NCI-H460 (cell line): ENCODE results near the gene PSRC1. TPM values are rescaled to one million over a fixed set of nuclear protein-coding genes. Genes with fewer than 3 reads are reported as not detected.
A peak's percentile ranks its signal among the peaks of the same experiment; 100 is the strongest.
"Not testable (repeated sequence)": the region's sequence is repeated elsewhere in the genome, so short reads cannot be mapped to it uniquely, and the experiment has no call there.

Experiments used
- DNase-seq: peaks from one replicate; pipeline ENCODE4 v3.0.0-alpha.2; 2016; ENCODE audit warnings: low read depth; ENCODE audit errors: extremely low read depth
- total RNA-seq: library from RNA; depleted of rRNA; stranded (reverse); fragments of >200 nt; shearing (Covaris generic); gene quantifications from 2 replicates; pipeline ENCODE4 v1.2.3, GENCODE V29; 2014

Gene PSRC1
- total RNA-seq, 1 experiment from 2014 or later = 28.0 TPM

DNA sequence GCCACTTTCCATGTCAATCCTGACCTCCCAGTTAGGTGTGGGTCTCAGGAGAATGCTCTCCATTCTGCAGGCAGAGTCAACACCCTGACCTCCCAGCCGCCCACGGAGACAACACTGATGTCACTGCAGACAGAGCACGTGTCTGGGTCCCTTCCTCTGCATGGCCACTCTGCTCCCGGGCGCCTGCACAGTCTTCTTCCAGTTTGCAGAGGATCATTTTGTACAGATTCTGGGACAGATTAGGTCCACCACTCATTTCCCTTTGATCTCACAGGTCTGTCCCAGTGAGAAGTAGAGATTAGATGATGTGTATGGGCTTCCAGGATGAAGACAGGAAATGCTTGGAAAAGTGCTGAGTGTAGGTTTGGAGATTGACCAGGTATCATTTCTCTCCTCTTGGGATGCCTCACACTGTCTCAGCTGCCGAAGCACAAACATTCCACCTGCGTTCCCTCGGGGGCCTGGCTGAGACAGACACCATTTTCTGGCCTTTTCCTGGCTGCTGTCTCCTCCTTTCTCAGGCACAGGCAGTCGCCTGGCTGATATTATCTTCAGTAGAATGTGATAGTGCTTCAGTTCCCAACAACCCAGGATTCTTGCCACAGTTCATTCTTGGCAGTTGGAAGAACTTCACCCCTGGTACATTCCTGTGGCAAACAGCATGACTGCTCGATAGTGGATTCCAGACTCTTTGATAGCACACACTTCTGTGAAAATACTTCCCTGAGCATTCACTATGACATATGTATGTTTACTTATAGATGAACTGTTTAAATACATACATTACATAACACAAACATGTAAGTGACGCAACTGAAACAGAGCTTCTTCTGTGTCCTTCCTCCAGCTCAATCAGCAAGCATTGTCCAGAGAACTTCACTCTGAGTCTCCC is 16.0 kb upstream of the PSRC1 start:
- DNase-seq = no peak

DNA sequence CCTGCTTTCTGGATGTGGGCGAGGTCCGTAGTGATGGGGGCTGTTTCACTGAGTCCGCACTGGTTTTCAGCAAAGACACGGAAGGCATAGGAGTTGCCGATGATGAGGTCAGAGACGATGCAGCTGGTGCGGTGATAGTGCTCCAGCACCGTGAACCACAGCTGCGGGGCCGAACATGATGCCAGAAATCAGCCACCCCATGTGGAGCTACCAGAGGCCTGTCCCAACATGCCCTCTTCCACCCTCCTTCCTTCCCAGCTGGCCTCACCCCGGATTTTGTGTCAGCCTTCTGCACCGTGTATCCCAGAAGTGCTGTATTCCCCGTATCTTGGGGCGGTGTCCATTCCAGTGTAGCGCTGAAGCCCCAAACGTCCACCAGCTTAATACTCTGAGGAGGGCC is 13.8 kb upstream of the PSRC1 start:
- DNase-seq = no peak

DNA sequence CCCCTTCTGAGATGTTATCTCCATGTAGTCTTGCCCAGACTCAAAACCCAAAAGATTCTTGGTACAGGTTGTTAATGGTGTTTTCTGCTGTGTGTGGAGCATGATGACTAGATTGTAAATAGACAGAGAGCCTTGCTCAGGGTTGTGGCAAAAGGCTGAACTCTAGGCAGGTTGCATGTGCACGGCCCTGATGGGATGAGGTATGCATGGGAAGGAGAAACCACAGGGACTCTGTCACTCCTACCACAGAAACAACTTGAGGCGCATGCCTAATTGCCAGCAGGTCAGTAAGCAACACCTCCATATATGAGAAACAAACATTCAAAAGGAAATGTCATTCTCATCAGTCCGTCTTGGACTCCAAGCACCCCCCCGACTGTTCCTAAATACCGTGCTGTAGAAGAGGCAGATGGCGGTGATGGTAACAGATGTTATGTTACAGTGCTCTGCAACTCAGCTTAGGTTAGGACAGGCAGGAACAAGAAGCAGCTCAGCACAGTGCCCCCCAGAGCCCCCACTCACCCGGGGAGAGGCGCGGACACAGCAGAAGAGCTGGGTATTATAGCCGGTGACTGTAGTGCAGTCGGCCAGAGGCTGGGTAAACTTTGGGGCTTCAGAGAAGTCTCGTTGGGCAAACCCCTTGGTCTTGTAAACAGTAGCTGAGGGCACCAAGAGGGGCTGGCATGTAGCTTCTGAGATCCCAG is 12.9 kb upstream of the PSRC1 start:
- no peak for DNase-seq

DNA sequence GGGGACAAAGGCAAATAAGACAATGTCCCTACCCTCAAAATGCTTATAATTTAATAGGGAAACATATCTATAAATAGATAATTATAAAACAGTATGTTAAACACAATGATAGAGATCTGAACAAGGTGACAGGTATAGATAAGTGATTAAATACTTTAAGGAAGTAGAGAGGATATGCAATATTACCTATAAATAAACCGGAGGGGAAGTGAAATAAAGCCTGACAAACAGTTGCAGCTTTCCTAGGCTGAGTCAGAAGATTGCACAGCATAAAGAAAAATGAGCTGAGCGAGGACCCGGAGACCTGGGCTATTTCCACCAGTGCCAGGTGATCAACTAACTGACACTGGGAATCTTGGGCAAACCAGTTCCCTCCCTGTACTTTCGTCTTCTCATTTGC is 11.5 kb upstream of the PSRC1 start:
- no peak for DNase-seq

- no peak for DNase-seq
Measured at GRCh38 chr1:109293026-109293425, 10.1 kb upstream of the PSRC1 start.

- DNase-seq = no peak
Measured at GRCh38 chr1:109292364-109292763, 9.4 kb upstream of the PSRC1 start.

- no peak for DNase-seq
Measured at GRCh38 chr1:109290998-109291397, 8.1 kb upstream of the PSRC1 start.

GRCh38 chr1:109290137-109290536 is 7.2 kb upstream of the PSRC1 start:
- no peak for DNase-seq

DNA sequence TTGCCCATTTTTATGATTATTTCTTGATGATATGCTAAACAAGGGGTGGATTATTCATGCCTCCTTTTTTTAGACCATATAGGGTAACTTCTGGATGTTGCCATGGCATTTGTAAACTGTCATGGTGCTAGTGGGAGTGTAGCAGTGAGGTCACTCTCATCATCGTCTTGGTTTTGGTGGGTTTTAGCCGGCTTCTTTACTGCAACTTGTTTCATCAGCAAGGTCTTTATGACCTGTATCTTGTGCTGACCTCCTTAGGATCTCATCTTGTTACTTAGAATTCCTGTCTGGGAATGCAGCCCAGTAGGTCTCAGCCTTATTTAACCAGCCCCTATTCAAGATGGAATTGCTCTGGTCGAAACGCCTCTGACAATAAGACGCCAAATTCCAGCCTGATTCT is 3.8 kb upstream of the PSRC1 start:
- not testable (repeated sequence) for DNase-seq

- no peak for DNase-seq
Measured at GRCh38 chr1:109283748-109284600, 1.0 kb upstream of the PSRC1 start.

DNA sequence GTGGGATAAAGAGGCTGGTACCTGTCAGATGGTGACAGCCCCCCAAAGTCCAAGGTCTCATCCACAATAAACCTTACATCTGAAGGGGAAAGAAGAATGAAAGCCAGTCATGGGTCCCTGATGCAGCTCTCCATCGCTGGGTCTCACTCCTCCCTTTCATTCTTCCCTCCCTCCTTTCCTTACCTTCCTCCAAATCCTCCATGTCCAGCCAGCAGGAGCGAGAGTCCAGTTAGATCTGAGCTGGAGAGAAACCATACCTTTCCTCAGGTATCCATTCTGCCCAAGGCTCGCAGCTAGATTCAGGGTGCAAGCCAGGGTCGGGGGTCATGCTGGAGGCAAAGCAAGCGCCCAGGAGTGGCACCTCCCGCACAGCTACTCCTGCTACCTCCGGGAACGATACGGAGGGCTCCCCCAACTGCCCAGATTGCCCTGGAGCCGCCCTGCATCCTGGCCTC is 421 bp downstream of the PSRC1 start:
- DNase-seq = no peak

DNA sequence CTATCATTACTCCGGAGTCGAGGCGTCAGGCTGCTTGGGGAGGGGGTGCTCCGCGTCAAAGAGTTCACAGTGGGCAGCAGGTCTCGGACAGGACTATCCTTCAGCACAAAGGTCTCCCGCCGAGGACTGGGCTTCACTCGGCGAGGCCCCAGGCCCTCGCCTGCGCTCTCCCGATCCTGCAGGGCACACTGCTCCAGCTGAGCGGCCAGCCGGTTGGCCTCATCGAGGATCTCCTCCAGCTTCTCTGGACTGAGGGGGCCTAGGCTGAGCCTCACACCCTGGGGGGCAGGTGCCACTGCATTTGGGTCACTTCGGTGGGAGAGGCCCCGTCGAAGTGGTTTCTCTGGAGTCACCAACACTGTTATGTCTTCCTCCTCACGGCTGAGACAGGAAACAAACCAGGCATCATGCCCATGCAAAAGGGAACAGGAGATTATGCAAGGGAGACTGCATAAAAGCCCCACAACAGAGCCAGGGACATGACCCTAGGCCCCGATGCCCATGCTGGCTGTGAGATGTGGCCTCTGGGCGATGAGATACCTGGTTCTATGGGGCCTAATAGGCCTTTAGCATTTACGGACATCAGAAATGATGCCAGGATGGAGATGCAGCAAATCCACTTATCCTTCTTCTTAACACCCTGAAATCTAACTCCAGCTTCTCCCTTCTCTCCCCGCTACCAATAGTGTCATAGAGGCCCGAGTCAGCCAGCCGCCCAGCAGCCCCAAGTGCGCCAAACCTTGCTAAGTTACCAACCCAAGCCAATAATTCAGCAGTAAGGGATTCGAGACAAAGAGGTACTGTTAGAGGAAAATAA is 1.1 kb downstream of the PSRC1 start:
- no peak for DNase-seq

DNA sequence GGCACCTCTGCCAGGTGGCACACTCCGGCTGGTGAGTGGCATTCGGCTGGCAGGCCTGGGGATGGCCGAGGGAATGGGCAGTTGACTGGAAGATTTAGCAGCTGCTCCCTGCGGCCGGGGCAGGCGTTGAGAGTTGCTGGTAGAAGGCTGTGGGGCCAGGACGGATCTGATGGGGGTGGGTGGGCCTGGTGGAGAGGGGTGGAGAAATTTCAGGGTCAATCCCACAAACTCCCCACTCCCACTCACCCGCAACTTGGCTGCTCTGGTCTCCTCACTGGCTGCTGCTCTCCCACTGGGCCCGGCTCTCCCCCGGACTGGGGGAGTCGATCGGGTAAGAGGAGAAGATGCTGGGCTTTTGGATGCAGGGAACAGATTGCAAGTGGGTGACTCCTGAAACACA is 2.1 kb downstream of the PSRC1 start:
- DNase-seq = no peak

- no peak for DNase-seq
Measured at GRCh38 chr1:109279615-109280278, 3.2 kb downstream of the PSRC1 start.

DNA sequence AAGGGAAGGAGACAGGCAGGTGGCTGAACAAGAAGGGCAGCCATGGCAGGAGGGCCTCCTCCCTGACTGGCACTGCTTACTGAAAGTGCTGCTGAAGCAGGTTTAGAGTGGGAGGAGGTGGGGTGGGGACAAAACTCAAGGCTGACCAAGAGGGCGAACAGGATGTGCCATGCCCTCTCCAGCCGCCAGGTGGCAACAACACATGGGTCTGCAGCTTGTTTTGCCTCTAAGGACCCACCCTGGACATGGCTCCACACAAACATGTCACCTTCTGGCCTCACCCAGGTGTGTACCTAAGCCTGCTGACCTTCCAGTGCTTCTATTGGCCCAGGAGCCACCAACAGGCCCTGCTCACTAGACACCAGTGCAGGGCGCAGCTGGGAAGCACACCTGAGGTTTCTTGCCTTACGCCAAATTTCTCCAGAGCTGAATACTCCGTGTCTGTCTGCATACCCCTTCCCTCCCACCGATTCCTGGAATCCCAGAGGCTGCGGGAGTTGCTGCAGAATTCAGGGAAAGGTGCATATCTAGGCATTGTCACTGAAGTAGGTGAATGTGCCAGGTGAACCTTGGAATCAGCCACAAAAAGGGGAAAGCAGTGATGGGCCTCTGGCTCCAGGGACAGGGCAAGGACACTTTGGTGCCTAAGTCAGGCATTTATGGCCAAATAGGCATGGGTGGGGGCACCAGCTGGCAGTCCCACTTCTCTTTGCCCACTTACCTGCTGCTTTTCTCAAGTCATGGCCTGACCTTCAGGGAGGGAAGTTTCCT is 5.3 kb downstream of the PSRC1 start:
- peak; percentile 56 for DNase-seq

DNA sequence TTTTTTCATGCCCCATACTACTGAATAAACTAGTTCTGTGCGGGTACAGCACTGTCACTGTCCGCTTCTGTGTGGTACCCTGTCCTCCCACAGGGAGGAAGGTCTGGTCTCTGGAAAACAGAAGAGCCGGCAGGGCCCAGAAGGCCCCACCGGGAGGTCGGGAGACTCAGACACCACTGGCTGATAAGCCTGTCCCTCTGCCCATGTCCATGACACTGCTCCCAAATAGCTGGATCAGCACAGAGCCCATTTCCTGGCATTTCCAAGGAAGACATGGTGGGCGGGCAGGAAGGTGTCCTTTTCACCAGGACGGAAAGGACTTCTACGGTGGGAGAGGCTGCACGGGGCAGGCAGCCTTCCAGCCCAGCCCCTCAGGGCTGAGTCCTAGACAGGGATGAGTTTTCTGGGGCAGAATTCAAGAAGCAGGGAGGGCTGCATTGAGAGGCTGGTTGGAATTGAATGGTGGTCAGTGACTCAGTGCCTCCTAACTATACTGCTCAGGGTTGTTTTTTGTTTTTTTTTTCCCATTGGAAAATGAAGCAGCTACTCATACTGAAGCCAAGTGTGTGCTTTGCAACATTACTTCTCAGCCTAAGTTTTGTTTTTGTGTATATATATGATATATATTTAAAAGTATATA is 7.1 kb downstream of the PSRC1 start:
- DNase-seq = no peak

- peak; percentile 50 for DNase-seq
Measured at GRCh38 chr1:109274533-109275476, 8.1 kb downstream of the PSRC1 start.
